B cell (primary cell): ENCODE measurements around the gene MTMR4. TPM values are rescaled to one million over a fixed set of nuclear protein-coding genes. Genes with fewer than 3 reads are reported as not detected.

Source experiments
- ATAC-seq: fragments of 200-7000 bp; cut with Tn5 transposase; one replicate; pipeline ENCODE4 v1.10.0; 2021; ENCODE audit warnings: low read depth, mild to moderate bottlenecking, moderate number of reproducible peaks, moderate library complexity
- CTCF ChIA-PET: fragments of 350-600 bp; sonication (Branson Sonifier 250); formaldehyde crosslinking; loops from one replicate; lab custom pipeline; 2021; ENCODE audit warnings: antibody characterized with exemption, inconsistent platforms; lab: Charles Lee
- POLR2A ChIA-PET: fragments of 350-600 bp; sonication (Branson Sonifier 250); formaldehyde crosslinking; loops from one replicate; lab custom pipeline; 2021; ENCODE audit warnings: antibody characterized with exemption; lab: Charles Lee
- DNase-seq: peaks from one replicate; pipeline ENCODE4 v3.0.0; 2013
- H2AFZ ChIP-seq: 2 replicates; pipeline ENCODE4 v1.6.1; 2012; ENCODE audit warnings: mild to moderate bottlenecking, low read depth, low read length; ENCODE audit not compliant: insufficient read depth, poor library complexity, severe bottlenecking
- H3K27ac ChIP-seq, 2 donors: 1 replicate in 1 of 2; 2 replicates in 1 of 2; pipeline ENCODE4 v1.5.1; 2012 to 2013; ENCODE audit warnings: low read length in 2 of 2, mild to moderate bottlenecking in 2 of 2, moderate library complexity in 1 of 2
- H3K27me3 ChIP-seq, 4 experiments: fragments of 200-600 bp in 1 of 4; sonication (generic) in 1 of 4; replicated peaks in 1 of 4; 1 replicate in 2 of 4; 2 replicates in 2 of 4; pipeline versions ENCODE4 v1.6.1 to v1.7.0; 2013 to 2016; ENCODE audit warnings: low read length in 3 of 4, mild to moderate bottlenecking in 2 of 4, mixed read lengths in 1 of 4, moderate library complexity in 1 of 4; ENCODE audit not compliant: insufficient read depth in 4 of 4, control insufficient read depth in 3 of 4; ENCODE audit errors: control extremely low read depth in 1 of 4
- H3K36me3 ChIP-seq, 2 experiments: replicated peaks in 1 of 2; 1 replicate in 1 of 2; 2 replicates in 1 of 2; pipeline versions ENCODE4 v1.6.1 to v1.7.1; 2013; ENCODE audit warnings: low read length in 1 of 2; ENCODE audit not compliant: insufficient read depth in 2 of 2, control insufficient read depth in 1 of 2; ENCODE audit errors: control extremely low read depth in 1 of 2, extremely low read depth in 1 of 2
- H3K4me1 ChIP-seq, 2 donors: fragments of 200-600 bp in 1 of 2; sonication (generic) in 1 of 2; 1 replicate in 1 of 2; 2 replicates in 1 of 2; pipeline versions ENCODE4 v1.5.1 to v1.6.1; 2013 to 2017; ENCODE audit warnings: low read length in 2 of 2; ENCODE audit not compliant: control insufficient read depth in 2 of 2, insufficient read depth in 2 of 2
- H3K4me2 ChIP-seq: replicated peaks from 2 replicates; pipeline ENCODE3; 2012; ENCODE audit warnings: mild to moderate bottlenecking, low read depth, low read length; ENCODE audit not compliant: poor library complexity, severe bottlenecking
- H3K4me3 ChIP-seq, 5 experiments: fragments of 200-600 bp in 1 of 5; sonication (generic) in 1 of 5; 1 replicate in 3 of 5; 2 replicates in 2 of 5; pipeline versions ENCODE4 v1.5.1 to v1.7.0; 2011 to 2016; ENCODE audit warnings: low read length in 4 of 5, mild to moderate bottlenecking in 4 of 5, low read depth in 2 of 5, control low read depth in 1 of 5, moderate library complexity in 1 of 5; ENCODE audit not compliant: insufficient read depth in 1 of 5; ENCODE audit errors: control extremely low read depth in 1 of 5, extremely low read depth in 1 of 5
- H3K79me2 ChIP-seq: fragments of 200-600 bp; sonication (generic); one replicate; pipeline ENCODE4 v1.6.0; 2016; ENCODE audit warnings: low read length; ENCODE audit not compliant: control insufficient read depth, insufficient read depth
- H3K9ac ChIP-seq: fragments of 200-600 bp; sonication (generic); 2 replicates; pipeline ENCODE4 v1.6.1; 2017; ENCODE audit warnings: mild to moderate bottlenecking, low read length, moderate library complexity
- H3K9me3 ChIP-seq, 3 donors: one replicate each; pipeline versions ENCODE4 v1.6.1 to v1.7.1; 2013; ENCODE audit warnings: low read length in 2 of 3; ENCODE audit not compliant: control insufficient read depth in 2 of 3, insufficient read depth in 1 of 3; ENCODE audit errors: control extremely low read depth in 1 of 3
- H4K20me1 ChIP-seq: 2 replicates; pipeline ENCODE4 v1.6.0; 2012; ENCODE audit warnings: mild to moderate bottlenecking, low read length; ENCODE audit not compliant: insufficient read depth, control insufficient read depth, poor library complexity, severe bottlenecking
- H3K27ac Mint-ChIP-seq: one replicate; pipeline ENCODE4 v1.8.0; 2021; ENCODE audit warnings: mixed read lengths
- H3K27me3 Mint-ChIP-seq: one replicate; pipeline ENCODE4 v1.8.0; 2021; ENCODE audit warnings: mixed read lengths
- H3K4me1 Mint-ChIP-seq: one replicate; pipeline ENCODE4 v1.8.0; 2021; ENCODE audit warnings: mixed read lengths
- H3K4me3 Mint-ChIP-seq: one replicate; pipeline ENCODE4 v1.8.0; 2021; ENCODE audit warnings: mixed read lengths
- H3K9me3 Mint-ChIP-seq: one replicate; pipeline ENCODE4 v1.8.0; 2022; ENCODE audit warnings: mixed read lengths; ENCODE audit not compliant: insufficient read depth
- CTCF ChIP-seq: fragments of 200-600 bp; IDR thresholded peaks from one replicate; pipeline ENCODE4 v1.8.0; 2022; ENCODE audit warnings: antibody characterized with exemption, mild to moderate bottlenecking
- EZH2 ChIP-seq: IDR thresholded peaks from 2 replicates; pipeline ENCODE4 v1.6.1; 2012; ENCODE audit warnings: borderline replicate concordance, low read depth, mild to moderate bottlenecking, moderate library complexity, low read length; ENCODE audit not compliant: insufficient read depth, poor library complexity, severe bottlenecking
- WGBS: methylation state at CpG from one replicate; pipeline ENCODE4 v1.1.5; 2013; ENCODE audit warnings: missing lambda C conversion rate; ENCODE audit not compliant: insufficient coverage; 5-methylcytosine and 5-hydroxymethylcytosine counted together
- intact Hi-C: fragments of 100-400 bp; cut with micrococcal nuclease; formaldehyde crosslinking; loops from one replicate; pipeline ENCODE4 v1.10.0; 2022
- polyA plus RNA-seq: library from polyadenylated mRNA; depleted of rRNA; stranded (reverse); fragments of >200 nt; gene quantifications from 2 replicates; pipeline ENCODE4 v1.2.3, GENCODE V29; 2012
- total RNA-seq, 2 donors: library from RNA; stranded (reverse); fragments of 120-200 nt in 1 of 2; gene quantifications; 1 replicate in 1 of 2; 2 replicates in 1 of 2; pipeline versions ENCODE4 v1.2.3 to v1.2.4, GENCODE V29; 2013 to 2022

The MTMR4 gene
- total and polyA plus RNA-seq, 2 donors (not counting 1 experiment from before 2014, with no cell fraction given): 35.2 to 84.7 TPM

- Histone ChIP-seq H3K9me3 (no peaks in the 10 kb centered on the region), H4K20me1 (no peaks in the 10 kb centered on the region), H3K79me2 (peaks cover 6% of the 10 kb centered on the region), H3K4me3 (no peak overlapping the region), H3K27ac (no peak overlapping the region), H3K4me2 (no peak overlapping the region), H2AFZ (no peak overlapping the region), H3K36me3 (peaks cover 0 to 2% of the 10 kb centered on the region in 2 experiments), H3K4me1 (no peaks in the 10 kb centered on the region), H3K27me3 (no peaks in the 10 kb centered on the region), H3K9ac (no peak overlapping the region)
- DNase-seq: peak; percentile 74
- Mint-ChIP-seq H3K9me3 (no peaks in the 10 kb centered on the region), H3K4me1 (peaks cover 11% of the 10 kb centered on the region), H3K4me3 (no peak overlapping the region), H3K27me3 (no peaks in the 10 kb centered on the region), H3K27ac (peak overlapping the region; percentile 13)
- ChIA-PET CTCF (interaction anchor here (0.7 to 4.5 kb wide), 17 partner anchors 26 to 248 kb away, joined by 3 to 86 read pairs (median 4); partner anchors contain the start of genes HSF5, MPO and RNF43), POLR2A (interaction anchor here (0.8 to 1.3 kb wide), 2 partner anchors 130 to 143 kb away, joined by 3 to 4 read pairs; no protein-coding TSS in a partner anchor)
- 94% methylated on average over 8 of the region's 9 CpGs for WGBS
- TF ChIP-seq CTCF (peak; percentile 71), EZH2 (no peak)
- intact Hi-C loops: loop anchor here (1.0 kb wide), 2 partner anchors 130 to 143 kb away; no protein-coding TSS in a partner anchor
- ATAC-seq: peak; percentile 87
Measured at GRCh38 chr17:58447039-58447975, 67.1 kb downstream of the MTMR4 start.
